Loucy (cell line): Measurements from ENCODE around the gene KRTAP2-4.

Experiments used
- CTCF ChIP-seq: fragments of 200-600 bp; sonication (generic); conservative IDR thresholded peaks from 2 replicates; pipeline ENCODE4 v1.5.1; 2014; ENCODE audit warnings: mild to moderate bottlenecking, antibody characterized with exemption, low read length
- EZH2phosphoT487 ChIP-seq: fragments of 200-600 bp; IDR thresholded peaks from 2 replicates; pipeline ENCODE4 v1.6.1; 2018; ENCODE audit warnings: antibody characterized with exemption, mild to moderate bottlenecking, moderate library complexity, borderline replicate concordance

- TF ChIP-seq CTCF (no peak), EZH2phosphoT487 (no peak)
Measured at GRCh38 chr17:41020336-41020735, 45.3 kb downstream of the KRTAP2-4 start.
